H1 (cell line): ENCODE data around the gene PALM2AKAP2. TPM values are rescaled to one million over a fixed set of nuclear protein-coding genes. Genes with fewer than 3 reads are reported as not detected.

Experiments
- CTCF ChIA-PET: fragments of 300-600 bp; sonication (Branson Sonifier 250); formaldehyde crosslinking; loops from one replicate; lab custom pipeline; 2021; ENCODE audit not compliant: partially characterized antibody; lab: Charles Lee
- POLR2A ChIA-PET: fragments of 300-600 bp; sonication (Branson Sonifier 250); formaldehyde crosslinking; loops from one replicate; lab custom pipeline; 2021; ENCODE audit warnings: inconsistent platforms; ENCODE audit not compliant: partially characterized antibody; lab: Charles Lee
- DNase-seq, 2 experiments: peaks; one replicate each; pipeline versions ENCODE4 v3.0.0 to v3.0.0-alpha.2; 2010 to 2022; ENCODE audit warnings: low spot score in 2 of 2, low read depth in 1 of 2, mixed read lengths in 1 of 2
- FAIRE-seq: peaks from 2 replicates; lab custom pipeline; 2011; peaks lifted over from hg19 to GRCh38; lab: Jason Lieb, UNC
- H2AFZ ChIP-seq: 2 replicates; pipeline ENCODE4 v1.8.1; 2012; ENCODE audit warnings: low read length, inconsistent platforms
- H2AK5ac ChIP-seq: 2 replicates; pipeline ENCODE4 v1.6.1; 2013; ENCODE audit warnings: low read depth, low read length
- H2BK120ac ChIP-seq: replicated peaks from 2 replicates; pipeline ENCODE3; 2013; ENCODE audit warnings: low read depth, low read length, inconsistent platforms
- H2BK12ac ChIP-seq: 2 replicates; pipeline ENCODE4 v1.6.1; 2013; ENCODE audit warnings: low read depth, low read length
- H2BK15ac ChIP-seq: 2 replicates; pipeline ENCODE4 v1.6.1; 2013; ENCODE audit warnings: low read length
- H2BK20ac ChIP-seq: 2 replicates; pipeline ENCODE4 v1.6.1; 2013; ENCODE audit warnings: low read length
- H2BK5ac ChIP-seq: 2 replicates; pipeline ENCODE4 v1.6.1; 2013; ENCODE audit warnings: low read depth, low read length
- H3K14ac ChIP-seq: 2 replicates; pipeline ENCODE4 v1.6.1; 2013; ENCODE audit warnings: inconsistent platforms; ENCODE audit not compliant: insufficient read length
- H3K18ac ChIP-seq: 2 replicates; pipeline ENCODE4 v1.6.1; 2013; ENCODE audit warnings: low read length; ENCODE audit errors: extremely low read depth
- H3K23ac ChIP-seq: 2 replicates; pipeline ENCODE4 v1.6.1; 2013; ENCODE audit warnings: inconsistent platforms; ENCODE audit not compliant: insufficient read length
- H3K23me2 ChIP-seq: 2 replicates; pipeline ENCODE4 v1.6.1; 2013; ENCODE audit warnings: low read depth, low read length
- H3K27ac ChIP-seq: 2 replicates; pipeline ENCODE4 v1.6.1; 2011; ENCODE audit warnings: low read depth, low read length, inconsistent platforms
- H3K27me3 ChIP-seq, 4 experiments: replicated peaks in 1 of 4; 1 replicate in 1 of 4; 2 replicates in 3 of 4; pipeline versions ENCODE4 v1.6.1 to v1.8.1; 2011 to 2013; ENCODE audit warnings: low read length in 3 of 4, mild to moderate bottlenecking in 3 of 4, inconsistent platforms in 2 of 4, mixed read lengths in 2 of 4, moderate library complexity in 1 of 4; ENCODE audit not compliant: control insufficient read depth in 3 of 4, insufficient read depth in 3 of 4; ENCODE audit errors: extremely low read depth in 1 of 4
- H3K36me3 ChIP-seq, 4 experiments: 2 replicates each; pipeline versions ENCODE4 v1.6.1 to v1.8.1; 2011 to 2013; ENCODE audit warnings: mild to moderate bottlenecking in 4 of 4, low read length in 3 of 4, moderate library complexity in 2 of 4, control low read depth in 1 of 4, inconsistent platforms in 1 of 4; ENCODE audit not compliant: insufficient read depth in 4 of 4, control insufficient read depth in 2 of 4
- H3K4ac ChIP-seq: replicated peaks from 2 replicates; pipeline ENCODE3; 2013; ENCODE audit warnings: low read length, low read depth, mixed read lengths, inconsistent platforms; ENCODE audit not compliant: insufficient read length
- H3K4me1 ChIP-seq, 4 experiments: replicated peaks in 1 of 4; 1 replicate in 1 of 4; 2 replicates in 3 of 4; pipeline versions ENCODE4 v1.6.1 to v1.8.1; 2011 to 2013; ENCODE audit warnings: low read length in 3 of 4, inconsistent platforms in 2 of 4, mixed read lengths in 1 of 4; ENCODE audit not compliant: insufficient read depth in 4 of 4, control insufficient read depth in 3 of 4
- H3K4me2 ChIP-seq, 2 experiments: 2 replicates each; pipeline versions ENCODE4 v1.6.1 to v1.8.1; 2011 to 2013; ENCODE audit warnings: low read depth in 2 of 2, low read length in 2 of 2, control low read depth in 1 of 2, inconsistent platforms in 1 of 2, mild to moderate bottlenecking in 1 of 2; ENCODE audit not compliant: insufficient read depth in 1 of 2
- H3K4me3 ChIP-seq, 4 experiments: fragments of 200-600, 300-600 bp in 1 of 4; sonication (generic), shearing (Covaris generic), sonication (Bioruptor Twin) in 1 of 4; 2 replicates each; pipeline versions ENCODE4 v1.5.1 to v1.8.1; 2011 to 2016; ENCODE audit warnings: low read length in 4 of 4, low read depth in 3 of 4, control low read depth in 2 of 4, inconsistent platforms in 2 of 4, mild to moderate bottlenecking in 2 of 4, mixed read lengths in 1 of 4, moderate library complexity in 1 of 4; ENCODE audit not compliant: insufficient read depth in 2 of 4; ENCODE audit errors: extremely low read depth in 1 of 4
- H3K56ac ChIP-seq: replicated peaks from 2 replicates; pipeline ENCODE3; 2013; ENCODE audit warnings: low read depth, mild to moderate bottlenecking, mixed read lengths, low read length, inconsistent platforms; ENCODE audit not compliant: insufficient read length
- H3K79me1 ChIP-seq: 2 replicates; pipeline ENCODE4 v1.6.1; 2013; ENCODE audit warnings: low read depth, low read length, control low read depth
- H3K79me2 ChIP-seq, 2 experiments: 2 replicates each; pipeline versions ENCODE4 v1.6.1 to v1.8.1; 2012 to 2013; ENCODE audit warnings: low read length in 2 of 2, mild to moderate bottlenecking in 2 of 2, inconsistent platforms in 1 of 2; ENCODE audit not compliant: insufficient read depth in 2 of 2, control insufficient read depth in 1 of 2
- H3K9ac ChIP-seq, 4 experiments: replicated peaks in 1 of 4; 1 replicate in 1 of 4; 2 replicates in 3 of 4; pipeline versions ENCODE4 v1.6.1 to v1.8.1; 2011 to 2013; ENCODE audit warnings: low read depth in 3 of 4, low read length in 3 of 4, control low read depth in 2 of 4, mild to moderate bottlenecking in 2 of 4, moderate library complexity in 2 of 4, inconsistent platforms in 1 of 4; ENCODE audit errors: extremely low read depth in 1 of 4
- H3K9me3 ChIP-seq, 2 experiments: 2 replicates each; pipeline versions ENCODE4 v1.6.1 to v1.8.1; 2012 to 2013; ENCODE audit warnings: mild to moderate bottlenecking in 2 of 2, moderate library complexity in 2 of 2, control low read depth in 1 of 2, inconsistent platforms in 1 of 2, low read depth in 1 of 2, low read length in 1 of 2, mixed read lengths in 1 of 2; ENCODE audit not compliant: insufficient read depth in 2 of 2
- H4K20me1 ChIP-seq, 2 experiments: replicated peaks in 1 of 2; 2 replicates each; pipeline versions ENCODE3 to v1.8.1; 2011 to 2013; ENCODE audit warnings: inconsistent platforms in 2 of 2, low read length in 2 of 2, mild to moderate bottlenecking in 1 of 2; ENCODE audit not compliant: insufficient read depth in 2 of 2, control insufficient read depth in 1 of 2
- H4K5ac ChIP-seq: 2 replicates; pipeline ENCODE4 v1.6.1; 2013; ENCODE audit warnings: low read length, low read depth, mixed read lengths, inconsistent platforms; ENCODE audit not compliant: insufficient read length
- H4K8ac ChIP-seq: 2 replicates; pipeline ENCODE4 v1.8.0; 2013; ENCODE audit warnings: mild to moderate bottlenecking, moderate library complexity, low read length, inconsistent platforms; ENCODE audit not compliant: insufficient read depth; ENCODE audit errors: extremely low read depth
- H4K91ac ChIP-seq: replicated peaks from 2 replicates; pipeline ENCODE3; 2013; ENCODE audit warnings: low read length, mixed read lengths, inconsistent platforms; ENCODE audit not compliant: insufficient read length
- EP300 ChIP-seq, 2 experiments: IDR thresholded peaks; 1 replicate in 1 of 2; 2 replicates in 1 of 2; pipeline ENCODE4 v1.6.1; 2011 to 2012; ENCODE audit warnings: low read depth in 2 of 2, low read length in 2 of 2, mild to moderate bottlenecking in 2 of 2, borderline replicate concordance in 1 of 2, inconsistent platforms in 1 of 2, moderate library complexity in 1 of 2
- NRF1 ChIP-seq: IDR thresholded peaks from 2 replicates; pipeline ENCODE4 v1.6.1; 2011; ENCODE audit warnings: mild to moderate bottlenecking, low read depth, low read length, improper control_type of control experiment
- POLR2AphosphoS5 ChIP-seq: IDR thresholded peaks from 2 replicates; pipeline ENCODE4 v1.6.1; 2011; ENCODE audit warnings: low read depth, low read length
- SP2 ChIP-seq: IDR thresholded peaks from 2 replicates; pipeline ENCODE4 v1.6.1; 2012; ENCODE audit warnings: mild to moderate bottlenecking, low read length, inconsistent platforms
- WGBS, 2 experiments: shearing (Covaris generic) in 1 of 2; methylation state at CpG; one replicate each; pipeline versions ENCODE4 v1.1.6 to v1.1.7; 2013 to 2015; ENCODE audit warnings: low lambda C conversion rate in 2 of 2, mixed read lengths in 2 of 2, inconsistent platforms in 1 of 2, low coverage in 1 of 2, missing lambda C conversion rate in 1 of 2; ENCODE audit not compliant: insufficient replicate concordance in 2 of 2, insufficient coverage in 1 of 2, insufficient read length in 1 of 2; ENCODE audit errors: extremely low coverage in 1 of 2, missing lambda C conversion rate in 1 of 2; 5-methylcytosine and 5-hydroxymethylcytosine counted together
- polyA plus RNA-seq, 7 experiments: library from polyadenylated mRNA; depleted of rRNA in 3 of 7; stranded (reverse) in 5 of 7; unstranded in 2 of 7; fragments of >200 nt in 5 of 7; fragments of 200-250 nt in 2 of 7; gene quantifications; 1 replicate in 5 of 7; 2 replicates in 1 of 7; 4 replicates in 1 of 7; pipeline versions ENCODE4 v1.2.1 to v1.2.3, GENCODE V29; 2011 to 2013; ENCODE audit warnings: missing spikeins in 2 of 7, mixed read lengths in 2 of 7
- total RNA-seq: library from RNA; stranded (reverse); fragmentation: NEBNext Ultra II Directional; extraction: Animal tissue kit (Norgen Biotek cat#: 25700); gene quantifications from 2 replicates; pipeline ENCODE4 v1.2.1, GENCODE V29; 2021

Gene PALM2AKAP2
- total and polyA plus RNA-seq, 2 of the 8 experiments (the other 6 are each of a cell fraction or from before 2014, with no cell fraction given) = 0.38 to 20.5 TPM

DNA sequence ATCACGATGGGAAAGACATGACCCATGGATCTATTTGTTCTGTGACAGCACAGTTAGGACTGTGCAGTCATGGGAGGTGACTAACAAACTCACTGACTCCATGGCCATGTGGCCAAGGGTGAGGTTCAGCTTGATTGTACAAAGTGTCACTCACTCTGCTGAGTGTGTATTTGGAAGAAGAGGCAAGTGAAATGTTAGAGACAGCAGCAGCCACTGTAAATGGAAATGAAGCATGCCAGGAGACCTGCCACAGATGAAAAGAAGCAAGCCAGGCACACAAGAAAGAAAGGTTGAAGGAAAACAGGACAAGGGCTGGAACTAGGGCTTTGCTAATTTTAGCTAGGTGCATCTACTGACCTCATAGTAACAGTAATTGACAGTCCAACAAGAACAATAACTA lies 42.7 kb upstream of the PALM2AKAP2 start:
- H2AFZ ChIP-seq = no peak overlapping the region
- no peak for FAIRE-seq
- H3K18ac ChIP-seq = no peak overlapping the region
- 100% methylated on average over 1 of the region's 1 CpG; no CpG with 5 or more reads in 1 of the 2 experiments for WGBS, 2 experiments
- H4K8ac ChIP-seq = no peak overlapping the region
- H3K79me1 ChIP-seq = no peaks in the 10 kb centered on the region
- H4K91ac ChIP-seq = no peak overlapping the region
- no peak overlapping the region for H2BK12ac ChIP-seq
- H3K9ac ChIP-seq = no peak overlapping the region
- H3K9me3 ChIP-seq = no peaks in the 10 kb centered on the region
- H2AK5ac ChIP-seq = no peak overlapping the region
- no peak overlapping the region for H3K4ac ChIP-seq
- no peak overlapping the region for H3K27ac ChIP-seq
- no peaks in the 10 kb centered on the region for H3K23me2 ChIP-seq
- no peak for DNase-seq
- CTCF ChIA-PET = interaction anchor here (1.8 kb wide), 1 partner anchor 17 kb away, joined by 3 read pairs; no protein-coding TSS in a partner anchor
- no peak overlapping the region for H2BK15ac ChIP-seq
- POLR2A ChIA-PET = no interaction called here
- no peak overlapping the region for H2BK20ac ChIP-seq
- H2BK5ac ChIP-seq = no peak overlapping the region
- no peak overlapping the region for H3K23ac ChIP-seq
- H3K79me2 ChIP-seq = no peaks in the 10 kb centered on the region
- no peak overlapping the region for H3K4me3 ChIP-seq
- no peak overlapping the region for H3K14ac ChIP-seq
- no peaks in the 10 kb centered on the region for H3K27me3 ChIP-seq
- H3K4me2 ChIP-seq = no peak overlapping the region
- TF ChIP-seq EP300 (IDR thresholded peaks at IDR 0.05; ENCODE audit: borderline replicate concordance in 1 of 2, low read depth in 2 of 2, low read length in 2 of 2) (no peak), POLR2AphosphoS5 (no peak), NRF1 (no peak), SP2 (no peak)
- no peaks in the 10 kb centered on the region for H3K4me1 ChIP-seq
- H3K56ac ChIP-seq = no peak overlapping the region
- H2BK120ac ChIP-seq = no peak overlapping the region
- H3K36me3 ChIP-seq = no peaks in the 10 kb centered on the region
- H4K5ac ChIP-seq = no peak overlapping the region
- no peaks in the 10 kb centered on the region for H4K20me1 ChIP-seq
